ENCODE data around the gene MICB. TPM values are rescaled to one million over a fixed set of nuclear protein-coding genes. Genes with fewer than 3 reads are reported as not detected.

Gene MICB
- total and polyA plus RNA-seq, 4 donors, result 0.19 to 4.9 (median 1.2) TPM

DNA sequence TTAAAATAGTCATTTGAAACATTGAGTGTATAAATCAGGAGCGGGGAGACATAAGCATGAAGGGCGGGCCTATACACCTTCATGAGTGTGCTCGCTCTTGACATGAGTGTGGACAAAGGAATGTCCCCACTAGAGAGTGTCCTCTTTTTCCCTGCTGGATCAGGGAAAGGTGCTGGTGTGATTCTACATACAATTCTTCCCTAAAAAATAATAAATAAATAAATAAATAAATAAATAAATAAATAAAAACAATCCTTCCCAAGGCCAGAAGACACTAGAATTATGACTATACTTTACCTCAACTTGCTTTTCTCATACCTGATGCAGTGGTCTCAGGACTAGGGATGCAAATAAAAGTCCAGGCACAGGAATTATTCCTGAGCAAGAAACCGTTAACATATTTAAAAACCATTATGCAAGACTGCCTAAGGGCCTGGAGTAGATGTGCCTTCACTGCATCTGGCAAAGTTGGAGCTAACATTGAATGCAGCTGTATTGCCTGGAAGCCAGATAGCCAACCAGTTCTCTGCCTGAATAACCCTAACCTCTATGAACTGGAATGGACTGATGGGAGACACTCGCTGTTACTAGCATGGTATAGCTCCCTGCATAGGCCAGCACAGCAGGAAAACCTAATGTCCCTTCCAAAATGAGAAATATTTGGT lies 37.5 kb upstream of the MICB start:
- no peaks in the 10 kb centered on the region for H3K27me3 ChIP-seq (ENCODE audit: control insufficient read depth in 4 of 4, insufficient read depth in 4 of 4, low read length in 3 of 4)
- peaks cover 3 to 24% (median 13%) of the 10 kb centered on the region in 4 donors for H3K4me1 ChIP-seq (ENCODE audit: control insufficient read depth in 4 of 4, insufficient read depth in 4 of 4, low read length in 3 of 4)
- no peak for DNase-seq (ENCODE audit: low spot score)
- H3K9me3 ChIP-seq (ENCODE audit: control insufficient read depth in 4 of 4, low read length in 3 of 4), result no peaks in the 10 kb centered on the region
- H3K36me3 ChIP-seq (ENCODE audit: control insufficient read depth in 4 of 4, insufficient read depth in 3 of 4, low read depth in 1 of 4, low read length in 3 of 4), result no peaks in the 10 kb centered on the region
- H3K4me3 ChIP-seq (ENCODE audit: low read depth in 1 of 3, low read length in 3 of 3), result no peak overlapping the region
- TF ChIP-seq NR2F2 (IDR thresholded peaks at IDR 0.05), result no peak
- TF ChIP-seq SP1 (IDR thresholded peaks at IDR 0.05), result no peak
- TF ChIP-seq TAF1 (conservative IDR thresholded peaks at IDR 0.05), result no peak
- TF ChIP-seq, protein P1, sequence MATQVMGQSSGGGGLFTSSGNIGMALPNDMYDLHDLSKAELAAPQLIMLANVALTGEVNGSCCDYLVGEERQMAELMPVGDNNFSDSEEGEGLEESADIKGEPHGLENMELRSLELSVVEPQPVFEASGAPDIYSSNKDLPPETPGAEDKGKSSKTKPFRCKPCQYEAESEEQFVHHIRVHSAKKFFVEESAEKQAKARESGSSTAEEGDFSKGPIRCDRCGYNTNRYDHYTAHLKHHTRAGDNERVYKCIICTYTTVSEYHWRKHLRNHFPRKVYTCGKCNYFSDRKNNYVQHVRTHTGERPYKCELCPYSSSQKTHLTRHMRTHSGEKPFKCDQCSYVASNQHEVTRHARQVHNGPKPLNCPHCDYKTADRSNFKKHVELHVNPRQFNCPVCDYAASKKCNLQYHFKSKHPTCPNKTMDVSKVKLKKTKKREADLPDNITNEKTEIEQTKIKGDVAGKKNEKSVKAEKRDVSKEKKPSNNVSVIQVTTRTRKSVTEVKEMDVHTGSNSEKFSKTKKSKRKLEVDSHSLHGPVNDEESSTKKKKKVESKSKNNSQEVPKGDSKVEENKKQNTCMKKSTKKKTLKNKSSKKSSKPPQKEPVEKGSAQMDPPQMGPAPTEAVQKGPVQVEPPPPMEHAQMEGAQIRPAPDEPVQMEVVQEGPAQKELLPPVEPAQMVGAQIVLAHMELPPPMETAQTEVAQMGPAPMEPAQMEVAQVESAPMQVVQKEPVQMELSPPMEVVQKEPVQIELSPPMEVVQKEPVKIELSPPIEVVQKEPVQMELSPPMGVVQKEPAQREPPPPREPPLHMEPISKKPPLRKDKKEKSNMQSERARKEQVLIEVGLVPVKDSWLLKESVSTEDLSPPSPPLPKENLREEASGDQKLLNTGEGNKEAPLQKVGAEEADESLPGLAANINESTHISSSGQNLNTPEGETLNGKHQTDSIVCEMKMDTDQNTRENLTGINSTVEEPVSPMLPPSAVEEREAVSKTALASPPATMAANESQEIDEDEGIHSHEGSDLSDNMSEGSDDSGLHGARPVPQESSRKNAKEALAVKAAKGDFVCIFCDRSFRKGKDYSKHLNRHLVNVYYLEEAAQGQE (IDR thresholded peaks at IDR 0.05), result no peak
- TF ChIP-seq FOXA1 (IDR thresholded peaks at IDR 0.05), result no peak
- no peak for TF ChIP-seq HNF4G (IDR thresholded peaks at IDR 0.05)
- no peak for TF ChIP-seq HNF4A (conservative IDR thresholded peaks at IDR 0.05)
- TF ChIP-seq GABPA (IDR thresholded peaks at IDR 0.05 in 1 of 2, conservative IDR thresholded peaks at IDR 0.05 in 1 of 2), result no peak
- TF ChIP-seq, protein P2, sequence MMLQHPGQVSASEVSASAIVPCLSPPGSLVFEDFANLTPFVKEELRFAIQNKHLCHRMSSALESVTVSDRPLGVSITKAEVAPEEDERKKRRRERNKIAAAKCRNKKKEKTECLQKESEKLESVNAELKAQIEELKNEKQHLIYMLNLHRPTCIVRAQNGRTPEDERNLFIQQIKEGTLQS (IDR thresholded peaks at IDR 0.05), result no peak
- TF ChIP-seq, protein P3, sequence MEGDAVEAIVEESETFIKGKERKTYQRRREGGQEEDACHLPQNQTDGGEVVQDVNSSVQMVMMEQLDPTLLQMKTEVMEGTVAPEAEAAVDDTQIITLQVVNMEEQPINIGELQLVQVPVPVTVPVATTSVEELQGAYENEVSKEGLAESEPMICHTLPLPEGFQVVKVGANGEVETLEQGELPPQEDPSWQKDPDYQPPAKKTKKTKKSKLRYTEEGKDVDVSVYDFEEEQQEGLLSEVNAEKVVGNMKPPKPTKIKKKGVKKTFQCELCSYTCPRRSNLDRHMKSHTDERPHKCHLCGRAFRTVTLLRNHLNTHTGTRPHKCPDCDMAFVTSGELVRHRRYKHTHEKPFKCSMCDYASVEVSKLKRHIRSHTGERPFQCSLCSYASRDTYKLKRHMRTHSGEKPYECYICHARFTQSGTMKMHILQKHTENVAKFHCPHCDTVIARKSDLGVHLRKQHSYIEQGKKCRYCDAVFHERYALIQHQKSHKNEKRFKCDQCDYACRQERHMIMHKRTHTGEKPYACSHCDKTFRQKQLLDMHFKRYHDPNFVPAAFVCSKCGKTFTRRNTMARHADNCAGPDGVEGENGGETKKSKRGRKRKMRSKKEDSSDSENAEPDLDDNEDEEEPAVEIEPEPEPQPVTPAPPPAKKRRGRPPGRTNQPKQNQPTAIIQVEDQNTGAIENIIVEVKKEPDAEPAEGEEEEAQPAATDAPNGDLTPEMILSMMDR (IDR thresholded peaks at IDR 0.05; ENCODE audit: low read depth, low read length, missing input control), result no peak
- no peak for TF ChIP-seq RXRA (IDR thresholded peaks at IDR 0.05)
- no peak for TF ChIP-seq RAD21 (IDR thresholded peaks at IDR 0.05)
- TF ChIP-seq, protein P4, sequence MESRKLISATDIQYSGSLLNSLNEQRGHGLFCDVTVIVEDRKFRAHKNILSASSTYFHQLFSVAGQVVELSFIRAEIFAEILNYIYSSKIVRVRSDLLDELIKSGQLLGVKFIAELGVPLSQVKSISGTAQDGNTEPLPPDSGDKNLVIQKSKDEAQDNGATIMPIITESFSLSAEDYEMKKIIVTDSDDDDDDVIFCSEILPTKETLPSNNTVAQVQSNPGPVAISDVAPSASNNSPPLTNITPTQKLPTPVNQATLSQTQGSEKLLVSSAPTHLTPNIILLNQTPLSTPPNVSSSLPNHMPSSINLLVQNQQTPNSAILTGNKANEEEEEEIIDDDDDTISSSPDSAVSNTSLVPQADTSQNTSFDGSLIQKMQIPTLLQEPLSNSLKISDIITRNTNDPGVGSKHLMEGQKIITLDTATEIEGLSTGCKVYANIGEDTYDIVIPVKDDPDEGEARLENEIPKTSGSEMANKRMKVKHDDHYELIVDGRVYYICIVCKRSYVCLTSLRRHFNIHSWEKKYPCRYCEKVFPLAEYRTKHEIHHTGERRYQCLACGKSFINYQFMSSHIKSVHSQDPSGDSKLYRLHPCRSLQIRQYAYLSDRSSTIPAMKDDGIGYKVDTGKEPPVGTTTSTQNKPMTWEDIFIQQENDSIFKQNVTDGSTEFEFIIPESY (IDR thresholded peaks at IDR 0.05), result no peak
- no peak for TF ChIP-seq FOXA2 (IDR thresholded peaks at IDR 0.05)
- TF ChIP-seq YY1 (IDR thresholded peaks at IDR 0.05), result no peak
- TF ChIP-seq, protein P5, sequence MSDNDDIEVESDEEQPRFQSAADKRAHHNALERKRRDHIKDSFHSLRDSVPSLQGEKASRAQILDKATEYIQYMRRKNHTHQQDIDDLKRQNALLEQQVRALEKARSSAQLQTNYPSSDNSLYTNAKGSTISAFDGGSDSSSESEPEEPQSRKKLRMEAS (IDR thresholded peaks at IDR 0.05), result no peak
- TF ChIP-seq JUND (IDR thresholded peaks at IDR 0.05), result no peak
- no peak for TF ChIP-seq EGR1 (IDR thresholded peaks at IDR 0.05; ENCODE audit: low read depth in 2 of 2)
- WGBS, result 98% methylated on average over 5 of the region's 5 CpGs
- no peak overlapping the region for H3K27ac ChIP-seq (ENCODE audit: low read depth in 1 of 2, low read length in 2 of 2)
- H3K9ac ChIP-seq (ENCODE audit: low read depth in 1 of 2, low read length in 2 of 2), result no peak overlapping the region
